HG02870 (cell line): ENCODE data around the gene ARL5B.
"Not testable (repeated sequence)": the region's sequence is repeated elsewhere in the genome, so short reads cannot be mapped to it uniquely, and the experiment has no call there.

ENCODE experiments used
- ATAC-seq: cut with Tn5 transposase; IDR thresholded peaks from one replicate; pipeline ENCODE4 v1.9.1; 2021; ENCODE audit warnings: mild to moderate bottlenecking, moderate library complexity; ENCODE audit not compliant: unreplicated experiment

The ARL5B gene

GRCh38 chr10:18659125-18659818 is at the start of gene ARL5B:
TSS of gene ARL5B (plus strand) at chr10:18659431. CDS start at chr10:18659638, 207 bp downstream.
- peak; percentile 85 for ATAC-seq

- no peak for ATAC-seq
Measured at GRCh38 chr10:18610517-18610916, 48.7 kb upstream of the ARL5B start.

GRCh38 chr10:18611168-18611567 is 48.1 kb upstream of the ARL5B start:
- no peak for ATAC-seq

- ATAC-seq, result no peak
Measured at GRCh38 chr10:18615618-18616017, 43.6 kb upstream of the ARL5B start.

- no peak for ATAC-seq
Measured at GRCh38 chr10:18616337-18616736, 42.9 kb upstream of the ARL5B start.

GRCh38 chr10:18619016-18619415 is 40.2 kb upstream of the ARL5B start:
- no peak for ATAC-seq

- ATAC-seq, result no peak
Measured at GRCh38 chr10:18620856-18621255, 38.4 kb upstream of the ARL5B start.

- ATAC-seq, result not testable (repeated sequence)
Measured at GRCh38 chr10:18623671-18624070, 35.6 kb upstream of the ARL5B start.

GRCh38 chr10:18625886-18626285 is 33.3 kb upstream of the ARL5B start:
- no peak for ATAC-seq

GRCh38 chr10:18627452-18628018 is 31.7 kb upstream of the ARL5B start:
- ATAC-seq, result peak; percentile 45

GRCh38 chr10:18632500-18632899 is 26.7 kb upstream of the ARL5B start:
- not testable (repeated sequence) for ATAC-seq

GRCh38 chr10:18635995-18636394 is 23.2 kb upstream of the ARL5B start:
- ATAC-seq, result no peak

GRCh38 chr10:18637400-18637799 is 21.8 kb upstream of the ARL5B start:
- ATAC-seq, result not testable (repeated sequence)

GRCh38 chr10:18639719-18640118 is 19.5 kb upstream of the ARL5B start:
- ATAC-seq, result not testable (repeated sequence)

GRCh38 chr10:18647151-18647550 is 12.1 kb upstream of the ARL5B start:
- ATAC-seq, result no peak

GRCh38 chr10:18647945-18648344 is 11.3 kb upstream of the ARL5B start:
- ATAC-seq, result no peak

- no peak for ATAC-seq
Measured at GRCh38 chr10:18649364-18649959, 9.8 kb upstream of the ARL5B start.

GRCh38 chr10:18650404-18650997 is 8.7 kb upstream of the ARL5B start:
- ATAC-seq, result no peak

GRCh38 chr10:18651324-18652007 is 7.8 kb upstream of the ARL5B start, which contains the start of gene NSUN6:
TSS of gene NSUN6 (minus strand) at chr10:18651587. CDS start at chr10:18651203, 384 bp downstream.
- peak; percentile 98 for ATAC-seq

GRCh38 chr10:18653112-18653511 is 6.1 kb upstream of the ARL5B start:
- no peak for ATAC-seq

- ATAC-seq, result no peak
Measured at GRCh38 chr10:18656724-18657123, 2.5 kb upstream of the ARL5B start.
